NK-92 (cell line): ENCODE results near the gene PSMD3.
"Not testable (repeated sequence)": the region's sequence is repeated elsewhere in the genome, so short reads cannot be mapped to it uniquely, and the experiment has no call there.

Source experiments
- DNase-seq: peaks from one replicate; lab custom pipeline; 2025; ENCODE audit not compliant: unreplicated experiment; lab: John Stamatoyannopoulos, UW

The PSMD3 gene

GRCh38 chr17:39995438-39995837 lies 14.8 kb downstream of the PSMD3 start:
- DNase-seq, result no peak

- no peak for DNase-seq
These were observed 15.6 kb downstream of the PSMD3 start for GRCh38 chr17:39996162-39996561.

DNA sequence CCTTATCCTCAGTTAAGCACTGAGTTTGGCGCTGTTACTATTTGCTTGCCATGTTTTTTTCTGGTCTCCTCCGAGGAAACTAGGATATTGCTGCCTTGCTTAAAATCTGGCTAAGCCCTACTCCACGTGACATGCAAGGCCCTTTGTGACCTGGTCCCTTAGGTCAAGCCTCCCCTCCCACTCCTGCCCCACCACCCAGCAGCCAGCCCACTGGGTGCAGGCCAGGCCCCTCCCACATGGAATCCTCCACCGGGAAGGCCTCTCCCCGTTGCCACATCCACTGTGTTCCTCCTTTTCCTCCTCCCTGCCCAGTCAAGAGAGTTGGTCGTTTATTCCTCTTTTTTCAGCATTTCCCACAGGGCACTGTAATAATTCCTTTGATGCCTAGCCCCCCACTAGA lies 16.2 kb downstream of the PSMD3 start:
- no peak for DNase-seq

- DNase-seq, result no peak
These were observed 16.9 kb downstream of the PSMD3 start for GRCh38 chr17:39997543-39997942.

DNA sequence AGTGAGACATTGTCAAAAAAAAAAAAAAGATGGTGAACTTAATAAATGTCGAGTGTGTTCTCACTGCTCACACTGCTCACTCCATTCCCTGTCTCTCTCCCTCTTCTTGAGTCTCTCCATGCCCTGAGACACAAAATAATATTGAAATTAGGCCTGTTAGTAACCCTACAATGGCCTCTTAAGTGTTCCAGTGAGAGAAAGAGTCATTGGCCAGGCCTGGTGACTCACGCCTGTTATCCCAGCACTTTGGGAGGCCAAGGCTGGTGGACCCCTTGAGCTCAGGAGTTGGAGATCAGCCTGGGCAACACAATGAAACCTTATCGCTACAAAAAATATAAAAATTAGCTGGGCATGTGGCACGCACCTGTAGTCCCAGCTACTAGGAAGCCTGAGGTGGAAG lies 18.5 kb downstream of the PSMD3 start:
- DNase-seq, result no peak

GRCh38 chr17:40000161-40000560 lies 19.6 kb downstream of the PSMD3 start:
- no peak for DNase-seq

- not testable (repeated sequence) for DNase-seq
These were observed 20.7 kb downstream of the PSMD3 start for GRCh38 chr17:40001335-40001734.

DNA sequence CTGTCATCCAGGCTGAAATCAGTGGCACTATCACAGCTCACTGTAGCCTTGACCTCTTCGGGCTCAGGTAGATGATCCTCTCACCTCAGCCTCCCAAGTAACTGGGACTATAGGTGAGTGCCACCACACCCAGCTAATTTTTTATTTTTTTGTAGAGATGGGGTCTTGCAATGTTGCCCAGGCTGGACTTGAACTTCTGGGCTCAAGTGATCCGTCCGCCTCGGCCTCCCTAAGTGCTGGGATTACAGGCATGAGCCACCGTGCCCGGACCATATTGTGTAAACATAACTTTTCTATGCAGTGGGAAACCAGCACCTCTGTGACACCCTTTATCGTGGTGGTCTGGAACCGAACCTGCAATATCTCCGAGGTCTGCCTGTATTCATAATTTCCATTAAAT lies 23.5 kb downstream of the PSMD3 start:
- DNase-seq, result no peak

- DNase-seq, result no peak
These were observed 24.1 kb downstream of the PSMD3 start for GRCh38 chr17:40004712-40005111.

GRCh38 chr17:40005520-40005919 lies 24.9 kb downstream of the PSMD3 start:
- DNase-seq, result no peak

GRCh38 chr17:40010946-40011500 lies 30.4 kb downstream of the PSMD3 start:
- DNase-seq, result not testable (repeated sequence)

- not testable (repeated sequence) for DNase-seq
These were observed 31.5 kb downstream of the PSMD3 start for GRCh38 chr17:40012017-40012647.

- no peak for DNase-seq
These were observed 33.9 kb downstream of the PSMD3 start for GRCh38 chr17:40014375-40014980.

- no peak for DNase-seq
These were observed 34.7 kb downstream of the PSMD3 start, which contains the start of gene CSF3 for GRCh38 chr17:40015005-40015997. Gene CSF3 (plus strand): TSS chr17:40015440. CDS start chr17:40015475, 35 bp downstream.

- no peak for DNase-seq
These were observed 35.7 kb downstream of the PSMD3 start for GRCh38 chr17:40015998-40016985.

DNA sequence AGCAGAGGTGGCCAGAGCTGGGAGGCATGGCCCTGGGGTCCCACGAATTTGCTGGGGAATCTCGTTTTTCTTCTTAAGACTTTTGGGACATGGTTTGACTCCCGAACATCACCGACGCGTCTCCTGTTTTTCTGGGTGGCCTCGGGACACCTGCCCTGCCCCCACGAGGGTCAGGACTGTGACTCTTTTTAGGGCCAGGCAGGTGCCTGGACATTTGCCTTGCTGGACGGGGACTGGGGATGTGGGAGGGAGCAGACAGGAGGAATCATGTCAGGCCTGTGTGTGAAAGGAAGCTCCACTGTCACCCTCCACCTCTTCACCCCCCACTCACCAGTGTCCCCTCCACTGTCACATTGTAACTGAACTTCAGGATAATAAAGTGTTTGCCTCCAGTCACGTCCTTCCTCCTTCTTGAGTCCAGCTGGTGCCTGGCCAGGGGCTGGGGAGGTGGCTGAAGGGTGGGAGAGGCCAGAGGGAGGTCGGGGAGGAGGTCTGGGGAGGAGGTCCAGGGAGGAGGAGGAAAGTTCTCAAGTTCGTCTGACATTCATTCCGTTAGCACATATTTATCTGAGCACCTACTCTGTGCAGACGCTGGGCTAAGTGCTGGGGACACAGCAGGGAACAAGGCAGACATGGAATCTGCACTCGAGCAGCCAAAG lies 36.9 kb downstream of the PSMD3 start:
- no peak for DNase-seq

- DNase-seq, result no peak
These were observed 37.9 kb downstream of the PSMD3 start for GRCh38 chr17:40018211-40019121.

GRCh38 chr17:40019140-40019991 lies 38.8 kb downstream of the PSMD3 start:
- DNase-seq, result no peak
